ENCODE results near the gene NONO.

DNA sequence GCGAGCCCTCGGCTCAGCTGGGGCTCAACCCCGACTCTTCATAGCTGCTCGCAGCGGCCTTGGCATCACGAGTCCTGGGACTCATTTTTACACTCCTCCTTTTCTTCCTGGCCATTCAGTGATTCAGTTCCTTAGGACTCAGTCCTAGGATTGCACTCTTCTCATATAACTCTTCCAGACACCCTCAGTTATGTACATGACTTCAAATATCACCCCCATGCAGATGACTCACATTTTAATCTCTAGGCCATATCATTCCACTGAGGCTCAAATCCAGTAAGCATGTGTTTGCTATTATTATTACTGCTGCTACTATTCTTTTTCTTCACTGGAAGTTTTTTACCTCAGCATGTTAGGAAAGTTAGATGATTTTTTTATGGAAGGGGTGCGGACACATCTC is 32.5 kb downstream of the NONO start:
- TF ChIP-seq, protein P1, sequence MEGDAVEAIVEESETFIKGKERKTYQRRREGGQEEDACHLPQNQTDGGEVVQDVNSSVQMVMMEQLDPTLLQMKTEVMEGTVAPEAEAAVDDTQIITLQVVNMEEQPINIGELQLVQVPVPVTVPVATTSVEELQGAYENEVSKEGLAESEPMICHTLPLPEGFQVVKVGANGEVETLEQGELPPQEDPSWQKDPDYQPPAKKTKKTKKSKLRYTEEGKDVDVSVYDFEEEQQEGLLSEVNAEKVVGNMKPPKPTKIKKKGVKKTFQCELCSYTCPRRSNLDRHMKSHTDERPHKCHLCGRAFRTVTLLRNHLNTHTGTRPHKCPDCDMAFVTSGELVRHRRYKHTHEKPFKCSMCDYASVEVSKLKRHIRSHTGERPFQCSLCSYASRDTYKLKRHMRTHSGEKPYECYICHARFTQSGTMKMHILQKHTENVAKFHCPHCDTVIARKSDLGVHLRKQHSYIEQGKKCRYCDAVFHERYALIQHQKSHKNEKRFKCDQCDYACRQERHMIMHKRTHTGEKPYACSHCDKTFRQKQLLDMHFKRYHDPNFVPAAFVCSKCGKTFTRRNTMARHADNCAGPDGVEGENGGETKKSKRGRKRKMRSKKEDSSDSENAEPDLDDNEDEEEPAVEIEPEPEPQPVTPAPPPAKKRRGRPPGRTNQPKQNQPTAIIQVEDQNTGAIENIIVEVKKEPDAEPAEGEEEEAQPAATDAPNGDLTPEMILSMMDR (IDR thresholded peaks at IDR 0.05) = no peak
- no peak for TF ChIP-seq POLR2A (IDR thresholded peaks at IDR 0.05)

Measured in right lobe of liver (tissue), 4 donors.